H1 (cell line): ENCODE results near the gene DOCK1. TPM values are rescaled to one million over a fixed set of nuclear protein-coding genes. Genes with fewer than 3 reads are reported as not detected.

ENCODE experiments used
- CTCF ChIA-PET: fragments of 300-600 bp; sonication (Branson Sonifier 250); formaldehyde crosslinking; loops from one replicate; lab custom pipeline; 2021; ENCODE audit not compliant: partially characterized antibody; lab: Charles Lee
- POLR2A ChIA-PET: fragments of 300-600 bp; sonication (Branson Sonifier 250); formaldehyde crosslinking; loops from one replicate; lab custom pipeline; 2021; ENCODE audit warnings: inconsistent platforms; ENCODE audit not compliant: partially characterized antibody; lab: Charles Lee
- DNase-seq, 2 experiments: peaks; one replicate each; pipeline versions ENCODE4 v3.0.0 to v3.0.0-alpha.2; 2010 to 2022; ENCODE audit warnings: low spot score in 2 of 2, low read depth in 1 of 2, mixed read lengths in 1 of 2
- FAIRE-seq: peaks from 2 replicates; lab custom pipeline; 2011; peaks lifted over from hg19 to GRCh38; lab: Jason Lieb, UNC
- H2AFZ ChIP-seq: 2 replicates; pipeline ENCODE4 v1.8.1; 2012; ENCODE audit warnings: low read length, inconsistent platforms
- H2AK5ac ChIP-seq: 2 replicates; pipeline ENCODE4 v1.6.1; 2013; ENCODE audit warnings: low read depth, low read length
- H2BK120ac ChIP-seq: replicated peaks from 2 replicates; pipeline ENCODE3; 2013; ENCODE audit warnings: low read depth, low read length, inconsistent platforms
- H2BK12ac ChIP-seq: 2 replicates; pipeline ENCODE4 v1.6.1; 2013; ENCODE audit warnings: low read depth, low read length
- H2BK15ac ChIP-seq: 2 replicates; pipeline ENCODE4 v1.6.1; 2013; ENCODE audit warnings: low read length
- H2BK20ac ChIP-seq: 2 replicates; pipeline ENCODE4 v1.6.1; 2013; ENCODE audit warnings: low read length
- H2BK5ac ChIP-seq: 2 replicates; pipeline ENCODE4 v1.6.1; 2013; ENCODE audit warnings: low read depth, low read length
- H3K14ac ChIP-seq: 2 replicates; pipeline ENCODE4 v1.6.1; 2013; ENCODE audit warnings: inconsistent platforms; ENCODE audit not compliant: insufficient read length
- H3K18ac ChIP-seq: 2 replicates; pipeline ENCODE4 v1.6.1; 2013; ENCODE audit warnings: low read length; ENCODE audit errors: extremely low read depth
- H3K23ac ChIP-seq: 2 replicates; pipeline ENCODE4 v1.6.1; 2013; ENCODE audit warnings: inconsistent platforms; ENCODE audit not compliant: insufficient read length
- H3K23me2 ChIP-seq: 2 replicates; pipeline ENCODE4 v1.6.1; 2013; ENCODE audit warnings: low read depth, low read length
- H3K27ac ChIP-seq: 2 replicates; pipeline ENCODE4 v1.6.1; 2011; ENCODE audit warnings: low read depth, low read length, inconsistent platforms
- H3K27me3 ChIP-seq, 4 experiments: replicated peaks in 1 of 4; 1 replicate in 1 of 4; 2 replicates in 3 of 4; pipeline versions ENCODE4 v1.6.1 to v1.8.1; 2011 to 2013; ENCODE audit warnings: low read length in 3 of 4, mild to moderate bottlenecking in 3 of 4, inconsistent platforms in 2 of 4, mixed read lengths in 2 of 4, moderate library complexity in 1 of 4; ENCODE audit not compliant: control insufficient read depth in 3 of 4, insufficient read depth in 3 of 4; ENCODE audit errors: extremely low read depth in 1 of 4
- H3K36me3 ChIP-seq, 4 experiments: 2 replicates each; pipeline versions ENCODE4 v1.6.1 to v1.8.1; 2011 to 2013; ENCODE audit warnings: mild to moderate bottlenecking in 4 of 4, low read length in 3 of 4, moderate library complexity in 2 of 4, control low read depth in 1 of 4, inconsistent platforms in 1 of 4; ENCODE audit not compliant: insufficient read depth in 4 of 4, control insufficient read depth in 2 of 4
- H3K4ac ChIP-seq: replicated peaks from 2 replicates; pipeline ENCODE3; 2013; ENCODE audit warnings: low read length, low read depth, mixed read lengths, inconsistent platforms; ENCODE audit not compliant: insufficient read length
- H3K4me1 ChIP-seq, 4 experiments: replicated peaks in 1 of 4; 1 replicate in 1 of 4; 2 replicates in 3 of 4; pipeline versions ENCODE4 v1.6.1 to v1.8.1; 2011 to 2013; ENCODE audit warnings: low read length in 3 of 4, inconsistent platforms in 2 of 4, mixed read lengths in 1 of 4; ENCODE audit not compliant: insufficient read depth in 4 of 4, control insufficient read depth in 3 of 4
- H3K4me2 ChIP-seq, 2 experiments: 2 replicates each; pipeline versions ENCODE4 v1.6.1 to v1.8.1; 2011 to 2013; ENCODE audit warnings: low read depth in 2 of 2, low read length in 2 of 2, control low read depth in 1 of 2, inconsistent platforms in 1 of 2, mild to moderate bottlenecking in 1 of 2; ENCODE audit not compliant: insufficient read depth in 1 of 2
- H3K4me3 ChIP-seq, 4 experiments: fragments of 200-600, 300-600 bp in 1 of 4; sonication (generic), shearing (Covaris generic), sonication (Bioruptor Twin) in 1 of 4; 2 replicates each; pipeline versions ENCODE4 v1.5.1 to v1.8.1; 2011 to 2016; ENCODE audit warnings: low read length in 4 of 4, low read depth in 3 of 4, control low read depth in 2 of 4, inconsistent platforms in 2 of 4, mild to moderate bottlenecking in 2 of 4, mixed read lengths in 1 of 4, moderate library complexity in 1 of 4; ENCODE audit not compliant: insufficient read depth in 2 of 4; ENCODE audit errors: extremely low read depth in 1 of 4
- H3K56ac ChIP-seq: replicated peaks from 2 replicates; pipeline ENCODE3; 2013; ENCODE audit warnings: low read depth, mild to moderate bottlenecking, mixed read lengths, low read length, inconsistent platforms; ENCODE audit not compliant: insufficient read length
- H3K79me1 ChIP-seq: 2 replicates; pipeline ENCODE4 v1.6.1; 2013; ENCODE audit warnings: low read depth, low read length, control low read depth
- H3K79me2 ChIP-seq, 2 experiments: 2 replicates each; pipeline versions ENCODE4 v1.6.1 to v1.8.1; 2012 to 2013; ENCODE audit warnings: low read length in 2 of 2, mild to moderate bottlenecking in 2 of 2, inconsistent platforms in 1 of 2; ENCODE audit not compliant: insufficient read depth in 2 of 2, control insufficient read depth in 1 of 2
- H3K9ac ChIP-seq, 4 experiments: replicated peaks in 1 of 4; 1 replicate in 1 of 4; 2 replicates in 3 of 4; pipeline versions ENCODE4 v1.6.1 to v1.8.1; 2011 to 2013; ENCODE audit warnings: low read depth in 3 of 4, low read length in 3 of 4, control low read depth in 2 of 4, mild to moderate bottlenecking in 2 of 4, moderate library complexity in 2 of 4, inconsistent platforms in 1 of 4; ENCODE audit errors: extremely low read depth in 1 of 4
- H3K9me3 ChIP-seq, 2 experiments: 2 replicates each; pipeline versions ENCODE4 v1.6.1 to v1.8.1; 2012 to 2013; ENCODE audit warnings: mild to moderate bottlenecking in 2 of 2, moderate library complexity in 2 of 2, control low read depth in 1 of 2, inconsistent platforms in 1 of 2, low read depth in 1 of 2, low read length in 1 of 2, mixed read lengths in 1 of 2; ENCODE audit not compliant: insufficient read depth in 2 of 2
- H4K20me1 ChIP-seq, 2 experiments: replicated peaks in 1 of 2; 2 replicates each; pipeline versions ENCODE3 to v1.8.1; 2011 to 2013; ENCODE audit warnings: inconsistent platforms in 2 of 2, low read length in 2 of 2, mild to moderate bottlenecking in 1 of 2; ENCODE audit not compliant: insufficient read depth in 2 of 2, control insufficient read depth in 1 of 2
- H4K5ac ChIP-seq: 2 replicates; pipeline ENCODE4 v1.6.1; 2013; ENCODE audit warnings: low read length, low read depth, mixed read lengths, inconsistent platforms; ENCODE audit not compliant: insufficient read length
- H4K8ac ChIP-seq: 2 replicates; pipeline ENCODE4 v1.8.0; 2013; ENCODE audit warnings: mild to moderate bottlenecking, moderate library complexity, low read length, inconsistent platforms; ENCODE audit not compliant: insufficient read depth; ENCODE audit errors: extremely low read depth
- H4K91ac ChIP-seq: replicated peaks from 2 replicates; pipeline ENCODE3; 2013; ENCODE audit warnings: low read length, mixed read lengths, inconsistent platforms; ENCODE audit not compliant: insufficient read length
- CHD1 ChIP-seq: IDR thresholded peaks from 2 replicates; pipeline ENCODE4 v1.6.1; 2012; ENCODE audit warnings: low read depth, low read length, improper control_type of control experiment
- KDM1A ChIP-seq: fragments of 200-600, 300-600 bp; sonication (generic); IDR thresholded peaks from 2 replicates; pipeline ENCODE4 v1.7.1; 2016; ENCODE audit warnings: mild to moderate bottlenecking, low read length, borderline replicate concordance
- POLR2AphosphoS5 ChIP-seq: IDR thresholded peaks from 2 replicates; pipeline ENCODE4 v1.6.1; 2011; ENCODE audit warnings: low read depth, low read length
- RAD21 ChIP-seq, 2 experiments: IDR thresholded peaks in 1 of 2; conservative IDR thresholded peaks in 1 of 2; 2 replicates each; pipeline ENCODE4 v1.6.1; 2011; ENCODE audit warnings: low read depth in 2 of 2, low read length in 2 of 2, improper control_type of control experiment in 1 of 2, inconsistent platforms in 1 of 2, mild to moderate bottlenecking in 1 of 2, moderate library complexity in 1 of 2
- SIX5 ChIP-seq: IDR thresholded peaks from 2 replicates; pipeline ENCODE4 v1.6.1; 2011; ENCODE audit warnings: mild to moderate bottlenecking, low read depth, low read length
- TAF7 ChIP-seq: optimal IDR thresholded peaks from 2 replicates; pipeline ENCODE3; 2011; ENCODE audit warnings: low read depth, mild to moderate bottlenecking, inconsistent platforms, low read length, moderate library complexity, borderline replicate concordance
- WGBS, 2 experiments: shearing (Covaris generic) in 1 of 2; methylation state at CpG; one replicate each; pipeline versions ENCODE4 v1.1.6 to v1.1.7; 2013 to 2015; ENCODE audit warnings: low lambda C conversion rate in 2 of 2, mixed read lengths in 2 of 2, inconsistent platforms in 1 of 2, low coverage in 1 of 2, missing lambda C conversion rate in 1 of 2; ENCODE audit not compliant: insufficient replicate concordance in 2 of 2, insufficient coverage in 1 of 2, insufficient read length in 1 of 2; ENCODE audit errors: extremely low coverage in 1 of 2, missing lambda C conversion rate in 1 of 2; 5-methylcytosine and 5-hydroxymethylcytosine counted together
- polyA plus RNA-seq, 7 experiments: library from polyadenylated mRNA; depleted of rRNA in 3 of 7; stranded (reverse) in 5 of 7; unstranded in 2 of 7; fragments of >200 nt in 5 of 7; fragments of 200-250 nt in 2 of 7; gene quantifications; 1 replicate in 5 of 7; 2 replicates in 1 of 7; 4 replicates in 1 of 7; pipeline versions ENCODE4 v1.2.1 to v1.2.3, GENCODE V29; 2011 to 2013; ENCODE audit warnings: missing spikeins in 2 of 7, mixed read lengths in 2 of 7
- total RNA-seq: library from RNA; stranded (reverse); fragmentation: NEBNext Ultra II Directional; extraction: Animal tissue kit (Norgen Biotek cat#: 25700); gene quantifications from 2 replicates; pipeline ENCODE4 v1.2.1, GENCODE V29; 2021
- TF ChIP-seq, protein P1 (sequence below): IDR thresholded peaks from 2 replicates; pipeline ENCODE4 v1.6.1; 2012; ENCODE audit warnings: low read length, inconsistent platforms
- TF ChIP-seq, protein P2 (sequence below), 3 experiments: IDR thresholded peaks; 1 replicate in 2 of 3; 2 replicates in 1 of 3; pipeline versions ENCODE4 v1.5.1 to v1.6.1; 2011; ENCODE audit warnings: low read length in 3 of 3, mild to moderate bottlenecking in 3 of 3, inconsistent platforms in 2 of 3, low read depth in 1 of 3, moderate library complexity in 1 of 3; ENCODE audit not compliant: insufficient read depth in 1 of 3; ENCODE audit errors: control extremely low read depth in 1 of 3

Gene DOCK1
- total and polyA plus RNA-seq, 2 of the 8 experiments (the other 6 are each of a cell fraction or from before 2014, with no cell fraction given): 11.6 to 53.0 TPM

DNA sequence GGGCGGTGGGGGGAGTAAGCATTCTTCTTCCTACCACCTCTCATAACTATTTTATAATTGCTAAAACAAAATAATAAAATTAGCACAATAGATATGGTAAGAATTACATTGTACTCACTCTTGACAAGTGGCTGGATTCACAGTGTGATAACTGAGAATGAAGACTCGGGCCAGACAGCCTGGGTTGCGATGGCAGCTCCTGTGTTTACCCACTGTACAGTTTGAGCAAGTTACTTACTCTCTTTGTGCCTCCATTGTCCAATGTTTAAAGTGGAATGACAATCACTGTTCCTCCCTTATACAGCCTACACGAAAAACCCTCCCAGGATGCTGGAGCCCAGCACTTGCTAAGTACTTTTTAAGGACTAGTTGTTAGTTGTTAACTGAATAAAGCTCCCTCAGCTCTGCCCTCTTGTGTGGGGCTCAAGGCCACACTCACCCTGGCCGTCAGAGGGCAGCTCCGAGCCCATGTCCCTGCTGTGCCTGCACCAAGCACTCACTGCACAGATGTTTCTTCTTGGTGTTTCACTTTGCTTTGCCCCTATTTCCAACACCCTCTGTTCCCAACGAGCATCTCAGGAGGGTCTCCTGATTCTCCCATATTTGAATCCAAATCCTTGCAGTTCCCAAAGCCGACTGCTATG is 587.5 kb downstream of the DOCK1 start:
- ChIA-PET CTCF (interaction anchor here (0.8 to 1.4 kb wide), 4 partner anchors 11 to 320 kb away, joined by 3 read pairs; no protein-coding TSS in a partner anchor), POLR2A (interaction anchor here (0.7 kb wide), 1 partner anchor 102 kb away, joined by 4 read pairs; no protein-coding TSS in a partner anchor)
- H3K14ac ChIP-seq: no peak overlapping the region
- no peak overlapping the region for H4K91ac ChIP-seq
- H3K4ac ChIP-seq: no peak overlapping the region
- no peak overlapping the region for H3K27ac ChIP-seq
- no peaks in the 10 kb centered on the region for H3K79me1 ChIP-seq
- H3K56ac ChIP-seq: no peak overlapping the region
- peak; percentile 65 for FAIRE-seq
- no peaks in the 10 kb centered on the region for H3K36me3 ChIP-seq
- no peak overlapping the region for H2BK120ac ChIP-seq
- H3K27me3 ChIP-seq: no peaks in the 10 kb centered on the region
- H3K9ac ChIP-seq: no peak overlapping the region
- no peak overlapping the region for H3K23ac ChIP-seq
- no peak overlapping the region for H2BK12ac ChIP-seq
- H4K5ac ChIP-seq: no peak overlapping the region
- H3K18ac ChIP-seq: no peak overlapping the region
- H3K79me2 ChIP-seq: no peaks in the 10 kb centered on the region
- no peak overlapping the region for H3K4me2 ChIP-seq
- H3K23me2 ChIP-seq: no peaks in the 10 kb centered on the region; the same call in 1 of the 2 replicates
- 72% methylated on average over 8 of the region's 8 CpGs; no CpG with 5 or more reads in 1 of the 2 experiments for WGBS, 2 experiments
- H3K4me3 ChIP-seq: no peak overlapping the region
- no peaks in the 10 kb centered on the region for H3K4me1 ChIP-seq
- DNase-seq: peak; percentile 23 to 56
- no peak overlapping the region for H2BK5ac ChIP-seq
- no peak overlapping the region for H2AFZ ChIP-seq
- TF ChIP-seq SIX5: no peak
- TF ChIP-seq, protein P1, sequence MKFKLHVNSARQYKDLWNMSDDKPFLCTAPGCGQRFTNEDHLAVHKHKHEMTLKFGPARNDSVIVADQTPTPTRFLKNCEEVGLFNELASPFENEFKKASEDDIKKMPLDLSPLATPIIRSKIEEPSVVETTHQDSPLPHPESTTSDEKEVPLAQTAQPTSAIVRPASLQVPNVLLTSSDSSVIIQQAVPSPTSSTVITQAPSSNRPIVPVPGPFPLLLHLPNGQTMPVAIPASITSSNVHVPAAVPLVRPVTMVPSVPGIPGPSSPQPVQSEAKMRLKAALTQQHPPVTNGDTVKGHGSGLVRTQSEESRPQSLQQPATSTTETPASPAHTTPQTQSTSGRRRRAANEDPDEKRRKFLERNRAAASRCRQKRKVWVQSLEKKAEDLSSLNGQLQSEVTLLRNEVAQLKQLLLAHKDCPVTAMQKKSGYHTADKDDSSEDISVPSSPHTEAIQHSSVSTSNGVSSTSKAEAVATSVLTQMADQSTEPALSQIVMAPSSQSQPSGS: no peak
- TF ChIP-seq, protein P2, sequence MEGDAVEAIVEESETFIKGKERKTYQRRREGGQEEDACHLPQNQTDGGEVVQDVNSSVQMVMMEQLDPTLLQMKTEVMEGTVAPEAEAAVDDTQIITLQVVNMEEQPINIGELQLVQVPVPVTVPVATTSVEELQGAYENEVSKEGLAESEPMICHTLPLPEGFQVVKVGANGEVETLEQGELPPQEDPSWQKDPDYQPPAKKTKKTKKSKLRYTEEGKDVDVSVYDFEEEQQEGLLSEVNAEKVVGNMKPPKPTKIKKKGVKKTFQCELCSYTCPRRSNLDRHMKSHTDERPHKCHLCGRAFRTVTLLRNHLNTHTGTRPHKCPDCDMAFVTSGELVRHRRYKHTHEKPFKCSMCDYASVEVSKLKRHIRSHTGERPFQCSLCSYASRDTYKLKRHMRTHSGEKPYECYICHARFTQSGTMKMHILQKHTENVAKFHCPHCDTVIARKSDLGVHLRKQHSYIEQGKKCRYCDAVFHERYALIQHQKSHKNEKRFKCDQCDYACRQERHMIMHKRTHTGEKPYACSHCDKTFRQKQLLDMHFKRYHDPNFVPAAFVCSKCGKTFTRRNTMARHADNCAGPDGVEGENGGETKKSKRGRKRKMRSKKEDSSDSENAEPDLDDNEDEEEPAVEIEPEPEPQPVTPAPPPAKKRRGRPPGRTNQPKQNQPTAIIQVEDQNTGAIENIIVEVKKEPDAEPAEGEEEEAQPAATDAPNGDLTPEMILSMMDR (IDR thresholded peaks at IDR 0.05; ENCODE audit: control extremely low read depth in 1 of 3, insufficient read depth in 1 of 3, low read depth in 1 of 3, low read length in 3 of 3): peak; percentile 78 to 82 (median 80)
- TF ChIP-seq CHD1: no peak
- no peak for TF ChIP-seq POLR2AphosphoS5
- peak; percentile 60 to 61 for TF ChIP-seq RAD21 (IDR thresholded peaks at IDR 0.05 in 1 of 2, conservative IDR thresholded peaks at IDR 0.05 in 1 of 2; ENCODE audit: low read depth in 2 of 2, low read length in 2 of 2)
- no peak for TF ChIP-seq TAF7
- no peak for TF ChIP-seq KDM1A
- TF ChIP-seq, all 59 proteins: peak for 2
- no peaks in the 10 kb centered on the region for H4K20me1 ChIP-seq
- no peak overlapping the region for H4K8ac ChIP-seq
- H2BK20ac ChIP-seq: no peak overlapping the region
- H3K9me3 ChIP-seq: no peaks in the 10 kb centered on the region
- no peak overlapping the region for H2AK5ac ChIP-seq
- no peak overlapping the region for H2BK15ac ChIP-seq
